Stimulated activated CD4-positive, alpha-beta T cell treated with anti-CD3 and anti-CD28 coated beads, Interleukin-4, amount 100 ng/mL, for 1 hour (primary cell): Measurements from ENCODE around the gene KCNQ2.
A peak's percentile ranks its signal among the peaks of the same experiment; 100 is the strongest.

Experiments
- DNase-seq: peaks from one replicate; pipeline ENCODE4 v3.0.0-alpha.2; 2020

Gene KCNQ2

GRCh38 chr20:63501818-63502670 is 29.6 kb upstream of the KCNQ2 start:
- DNase-seq, result no peak

GRCh38 chr20:63500902-63501817 is 28.7 kb upstream of the KCNQ2 start:
- no peak for DNase-seq

DNA sequence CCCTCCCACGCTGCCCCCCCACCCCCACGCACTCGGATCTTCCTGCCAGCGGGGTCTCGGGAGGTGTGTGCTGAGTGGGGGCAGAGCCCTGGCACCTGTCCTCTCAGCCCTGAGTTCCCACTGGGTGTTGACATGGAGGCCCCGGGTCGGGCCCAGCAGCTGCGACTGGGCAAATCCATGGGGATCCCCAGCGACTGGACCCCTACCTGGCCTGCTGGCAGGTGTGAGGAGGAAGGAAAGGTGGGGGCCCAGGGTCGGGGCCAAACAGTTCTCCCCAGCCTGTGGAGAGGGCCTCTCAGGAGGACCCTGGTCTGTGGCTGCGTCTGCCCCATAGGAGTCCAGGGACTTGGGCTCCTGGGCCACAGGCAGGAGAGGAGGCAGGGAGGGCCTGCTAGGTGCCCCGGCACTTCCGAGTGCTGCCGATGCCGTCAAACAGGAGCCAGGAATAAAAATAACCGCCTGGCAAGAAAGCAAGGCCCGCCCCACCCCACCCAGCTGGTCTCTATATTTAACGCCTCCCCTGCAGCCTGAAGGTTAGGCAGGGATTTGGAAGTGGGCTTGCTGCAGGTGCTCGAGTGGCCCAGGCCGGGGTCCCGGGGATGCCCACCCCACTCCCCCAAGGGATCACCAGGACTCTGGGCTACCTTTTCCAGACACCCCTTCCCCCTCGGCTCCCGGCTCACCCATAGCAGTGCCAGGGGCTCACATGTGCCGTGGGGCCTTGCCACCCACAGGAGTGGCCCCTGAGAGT is 27.9 kb upstream of the KCNQ2 start:
- no peak for DNase-seq

GRCh38 chr20:63499338-63499969 is 27.0 kb upstream of the KCNQ2 start:
- no peak for DNase-seq

GRCh38 chr20:63498960-63499337 is 26.5 kb upstream of the KCNQ2 start, which contains the start of gene EEF1A2:
Gene EEF1A2 (minus strand): TSS chr20:63499083. CDS start chr20:63497763, 1,320 bp downstream.
- peak; percentile 55 for DNase-seq

DNA sequence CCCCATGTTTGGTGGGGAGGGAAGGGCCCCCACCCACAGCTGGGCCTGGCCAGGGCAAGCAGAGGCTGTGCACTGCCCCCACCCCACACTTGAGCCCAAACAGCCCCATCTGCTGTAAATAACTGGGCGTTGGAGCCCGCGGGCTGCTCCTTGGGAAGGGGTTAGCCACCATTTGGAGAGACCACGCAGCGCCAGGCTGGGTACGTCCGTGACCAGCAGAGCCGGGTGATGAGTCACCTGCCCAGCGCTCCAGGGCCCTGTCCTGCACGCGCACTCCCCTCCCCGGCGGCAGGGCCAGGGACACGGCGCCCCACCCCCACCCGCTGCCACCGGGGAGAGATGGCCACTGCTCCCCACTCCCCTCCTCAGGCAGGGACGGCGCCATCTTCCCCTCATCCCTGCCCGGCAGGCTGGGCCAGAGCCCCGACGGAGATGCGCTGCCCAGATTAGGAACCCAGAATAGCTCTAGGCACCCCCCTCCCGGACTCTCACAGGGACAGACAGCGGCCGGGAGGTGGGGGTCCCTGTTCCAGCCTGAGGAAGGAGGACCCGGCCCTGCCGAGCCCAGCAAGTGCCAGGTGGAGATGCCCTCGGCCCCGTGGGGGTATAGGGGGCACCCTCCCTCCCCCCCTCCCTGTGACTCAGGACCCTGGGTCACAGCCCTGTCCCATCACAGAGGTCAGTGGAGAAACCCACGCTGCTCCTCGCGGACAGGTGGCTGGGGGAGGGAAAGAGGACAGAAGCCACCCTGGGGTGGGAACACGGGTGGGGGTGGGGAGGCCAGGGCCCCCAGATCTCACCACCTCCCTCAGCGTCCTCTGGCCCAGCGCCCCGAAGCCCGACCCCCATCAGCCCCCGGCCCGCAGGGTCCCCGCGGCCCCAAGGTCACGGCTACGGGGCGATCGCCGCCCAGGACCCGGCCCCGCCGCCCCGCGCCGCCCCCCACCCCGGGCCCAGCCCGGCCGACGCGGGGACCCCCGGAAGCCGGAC is 25.8 kb upstream of the KCNQ2 start:
- no peak for DNase-seq

DNA sequence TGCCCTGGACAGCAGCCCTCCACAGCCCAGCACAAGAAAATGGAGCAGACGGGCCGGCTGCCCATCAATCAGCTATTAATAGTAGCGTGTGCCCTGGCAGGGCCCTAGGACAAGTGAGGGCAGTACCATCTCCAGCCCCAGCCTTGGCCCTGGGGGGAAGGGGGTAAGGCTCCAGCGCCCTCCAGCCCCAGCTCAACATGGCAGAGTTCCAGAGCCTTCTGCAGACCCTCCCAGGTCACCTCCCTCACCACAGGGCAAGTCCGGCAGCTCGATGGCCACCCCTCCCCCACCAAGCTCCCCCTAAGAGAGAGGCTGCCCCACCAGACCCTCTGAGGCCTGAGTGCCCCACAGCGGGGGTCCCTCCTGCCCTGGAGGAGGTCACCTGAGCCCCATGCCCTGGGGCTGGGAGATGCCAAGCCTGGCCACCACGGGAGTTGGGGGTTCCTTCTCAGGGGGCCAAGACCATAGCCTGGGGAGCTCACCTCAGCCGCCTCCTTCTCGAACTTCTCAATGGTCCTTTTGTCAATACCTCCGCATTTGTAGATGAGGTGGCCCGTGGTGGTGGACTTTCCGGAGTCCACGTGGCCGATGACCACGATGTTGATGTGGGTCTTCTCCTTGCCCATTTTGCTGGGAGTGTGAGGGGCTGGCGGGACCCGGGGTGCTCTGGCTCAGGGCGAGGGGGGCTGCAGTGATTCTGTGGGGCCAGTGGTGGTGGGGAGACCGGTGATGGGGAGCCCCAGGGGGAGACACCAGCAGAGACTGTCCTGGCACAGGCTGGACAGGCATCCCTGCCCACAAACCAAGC is 24.9 kb upstream of the KCNQ2 start:
- no peak for DNase-seq

GRCh38 chr20:63496596-63497120 is 24.2 kb upstream of the KCNQ2 start:
- DNase-seq, result no peak

GRCh38 chr20:63495741-63496595 is 23.5 kb upstream of the KCNQ2 start:
- DNase-seq, result peak; percentile 81

DNA sequence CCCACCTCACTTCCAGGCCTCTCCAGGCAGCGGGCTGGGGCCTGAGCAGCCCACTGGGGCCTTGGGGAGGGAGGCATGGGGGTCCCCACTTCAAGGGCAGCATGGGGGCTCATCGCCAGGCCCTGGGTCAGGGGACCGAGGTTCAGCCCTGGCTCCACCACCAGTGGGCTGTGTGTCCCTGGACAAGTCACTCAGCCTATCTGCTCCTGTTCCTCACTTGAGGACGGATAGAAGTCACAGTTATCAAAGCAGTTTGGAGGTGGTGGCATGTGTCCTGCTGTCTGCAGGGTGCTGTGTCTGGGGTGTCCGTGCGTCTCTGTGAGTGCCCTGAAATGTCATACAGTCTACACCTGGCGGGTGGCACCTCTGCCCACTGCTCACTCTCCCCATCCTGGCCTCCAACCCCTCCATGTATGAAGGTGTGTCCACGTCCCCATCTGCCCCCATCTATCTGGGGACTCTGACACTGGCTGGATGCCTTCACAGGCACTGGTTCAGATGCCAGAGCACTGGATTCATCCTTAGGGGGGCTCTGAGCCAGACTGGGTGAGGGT is 22.8 kb upstream of the KCNQ2 start:
- no peak for DNase-seq

- no peak for DNase-seq
These were observed 22.1 kb upstream of the KCNQ2 start for GRCh38 chr20:63494420-63495166.

DNA sequence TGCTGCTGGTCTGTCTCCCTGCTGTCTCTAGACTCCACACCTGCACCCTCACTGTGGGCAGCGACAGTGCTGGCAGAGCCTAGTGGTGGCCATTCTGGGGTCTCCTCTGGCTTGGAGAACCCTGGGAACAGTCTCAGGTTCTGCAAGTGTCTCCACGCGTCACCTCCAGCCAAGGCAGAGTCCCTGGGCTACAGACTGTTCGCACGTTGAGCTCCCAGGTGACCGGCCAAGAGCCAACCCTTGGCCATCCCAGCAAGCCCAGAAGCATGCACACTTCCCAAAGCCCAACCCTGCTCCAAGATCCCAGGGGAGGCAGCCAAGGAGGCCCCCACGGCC is 21.6 kb upstream of the KCNQ2 start:
- DNase-seq, result no peak

GRCh38 chr20:63493563-63494020 is 21.1 kb upstream of the KCNQ2 start:
- DNase-seq, result no peak

GRCh38 chr20:63492982-63493381 is 20.5 kb upstream of the KCNQ2 start:
- no peak for DNase-seq

- no peak for DNase-seq
These were observed 20.1 kb upstream of the KCNQ2 start for GRCh38 chr20:63492518-63492917.

- no peak for DNase-seq
These were observed 19.3 kb upstream of the KCNQ2 start for GRCh38 chr20:63491635-63492230.

DNA sequence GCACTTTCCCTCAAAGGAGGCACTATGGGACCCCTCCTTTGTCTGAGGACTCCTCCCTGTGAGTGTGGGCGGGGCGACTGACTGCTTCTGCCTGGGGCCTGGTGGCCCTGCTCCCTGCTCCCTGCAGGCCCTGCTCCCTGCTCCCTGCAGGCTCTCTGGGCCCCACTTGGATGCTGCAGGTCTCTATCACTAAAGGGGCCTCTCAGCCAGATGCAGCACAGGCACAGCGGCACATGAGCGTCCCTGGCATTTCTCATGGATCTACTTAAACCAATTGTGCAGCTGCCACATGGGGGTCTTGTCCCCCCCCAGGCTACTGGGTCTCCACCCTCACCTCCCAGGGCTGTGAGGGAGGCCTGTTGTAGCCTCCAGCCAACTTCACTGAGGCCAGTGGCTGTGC is 18.6 kb upstream of the KCNQ2 start:
- no peak for DNase-seq

- DNase-seq, result no peak
These were observed 18.0 kb upstream of the KCNQ2 start for GRCh38 chr20:63490416-63490815.
